HTR-8/SVneo (cell line): ENCODE results near the gene ACACA.
A peak's percentile ranks its signal among the peaks of the same experiment; 100 is the strongest.

Experiments
- DNase-seq: peaks from one replicate; pipeline ENCODE4 v3.0.0; 2011; ENCODE audit warnings: low spot score, mixed read lengths; ENCODE audit not compliant: insufficient read length
- FAIRE-seq: peaks from 2 replicates; lab custom pipeline; 2011; peaks lifted over from hg19 to GRCh38; lab: Jason Lieb, UNC

ACACA gene

GRCh38 chr17:37059493-37059892, 347.1 kb downstream of the ACACA start:
- DNase-seq (no peak), FAIRE-seq (no peak)

DNA sequence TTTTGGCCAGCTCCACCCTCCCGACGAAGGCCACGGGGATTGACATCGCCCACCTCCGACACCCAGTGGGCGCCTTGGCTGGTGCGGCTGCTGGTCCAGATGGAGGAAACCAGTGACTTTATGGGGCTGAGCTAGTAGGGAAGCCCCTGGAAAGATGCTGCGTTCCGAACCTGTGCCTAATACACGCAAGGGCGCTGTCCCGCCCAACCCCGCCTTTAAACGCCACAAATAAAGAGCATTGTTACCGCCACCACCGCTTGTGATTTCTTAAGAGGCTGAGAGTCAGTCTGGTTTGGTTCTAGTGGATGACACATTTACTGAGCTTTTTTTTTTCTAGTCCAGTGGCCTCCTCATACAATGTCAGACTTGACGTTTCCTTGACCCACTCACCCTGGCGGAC, 350.0 kb downstream of the ACACA start:
- DNase-seq (no peak), FAIRE-seq (no peak)

GRCh38 chr17:37054894-37055293, 351.7 kb downstream of the ACACA start:
- DNase-seq (no peak), FAIRE-seq (no peak)

DNA sequence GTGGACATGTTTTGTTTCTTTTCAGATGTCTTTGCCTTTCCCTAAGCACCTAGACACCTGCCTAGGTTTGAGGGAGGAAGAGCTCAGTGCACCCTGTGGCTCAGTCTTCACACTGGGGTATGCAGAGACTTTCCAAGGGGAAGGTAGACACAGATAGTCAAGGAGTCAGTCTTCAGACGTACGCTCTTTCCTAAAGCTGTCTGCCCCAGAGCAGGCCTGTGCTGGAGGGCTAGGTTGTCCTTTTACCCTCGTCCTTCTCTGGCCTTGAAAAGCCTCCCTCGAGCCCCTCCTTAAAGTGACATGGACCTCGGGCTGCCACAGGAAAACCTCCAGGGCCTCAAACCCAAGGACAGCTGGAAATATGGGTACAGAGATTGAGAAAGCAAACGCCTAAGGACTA, 354.2 kb downstream of the ACACA start:
- DNase-seq (no peak), FAIRE-seq (no peak)

DNA sequence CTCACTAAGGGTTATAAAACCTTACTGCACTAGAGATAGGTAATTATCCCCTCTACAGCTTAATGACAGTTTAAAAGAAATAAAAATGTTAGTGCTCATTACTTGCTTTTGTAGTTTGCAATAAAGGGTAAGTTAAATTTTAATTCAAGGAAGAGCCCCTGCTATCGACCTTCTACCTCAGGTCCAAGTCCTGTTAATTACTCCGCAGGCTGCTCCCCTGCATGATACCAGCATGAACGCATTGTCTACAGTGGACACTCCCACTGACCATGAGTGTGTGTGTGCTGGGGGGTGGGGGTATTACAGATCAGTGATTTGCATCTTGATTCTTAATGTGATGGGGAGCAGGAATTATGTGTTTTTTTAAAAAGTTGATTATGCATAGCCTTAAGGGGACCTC, 354.8 kb downstream of the ACACA start:
- DNase-seq (no peak), FAIRE-seq (no peak)

DNA sequence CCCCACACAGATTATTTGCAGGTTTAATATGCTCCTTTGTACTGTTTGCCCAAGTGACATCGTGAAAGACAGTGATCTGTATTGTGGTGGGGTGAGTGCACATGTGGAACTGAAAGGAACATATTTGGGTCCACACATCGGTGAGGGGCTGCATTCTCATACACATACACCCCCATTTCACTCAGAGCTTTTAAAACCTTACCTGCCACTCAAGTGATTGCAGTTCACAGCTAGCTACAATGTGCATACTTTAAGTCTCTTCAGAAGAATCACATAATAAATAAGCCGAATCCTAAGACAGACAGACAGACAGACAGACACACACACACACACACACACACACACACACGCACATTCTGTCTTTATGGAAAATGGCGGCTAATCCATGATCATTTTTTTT, 355.3 kb downstream of the ACACA start:
- DNase-seq, result no peak

GRCh38 chr17:37050920-37051319, 355.7 kb downstream of the ACACA start:
- FAIRE-seq, result no peak
- DNase-seq, result no peak

More for the DNA sequence above, 355.3 kb downstream of the ACACA start:
- no peak for FAIRE-seq

DNA sequence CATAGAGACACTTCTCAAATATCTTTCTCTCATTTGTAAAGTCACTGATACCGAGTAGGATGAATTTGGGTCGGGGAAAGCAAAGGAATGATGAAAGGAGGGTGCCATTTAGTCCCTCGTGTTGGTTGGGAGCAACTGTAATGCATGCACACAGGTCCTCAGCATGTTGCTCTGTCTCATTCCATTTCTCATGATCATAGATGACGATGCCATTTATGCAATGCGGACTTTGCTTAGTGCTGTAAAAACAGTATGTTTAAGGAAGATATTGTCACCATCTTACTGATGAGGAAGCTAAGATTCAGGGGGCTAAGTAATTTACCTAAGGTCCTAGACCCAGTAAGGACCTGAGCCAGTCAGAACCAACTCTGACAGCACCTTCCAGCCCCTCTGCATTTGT, 357.8 kb downstream of the ACACA start:
- DNase-seq (no peak), FAIRE-seq (no peak)

DNA sequence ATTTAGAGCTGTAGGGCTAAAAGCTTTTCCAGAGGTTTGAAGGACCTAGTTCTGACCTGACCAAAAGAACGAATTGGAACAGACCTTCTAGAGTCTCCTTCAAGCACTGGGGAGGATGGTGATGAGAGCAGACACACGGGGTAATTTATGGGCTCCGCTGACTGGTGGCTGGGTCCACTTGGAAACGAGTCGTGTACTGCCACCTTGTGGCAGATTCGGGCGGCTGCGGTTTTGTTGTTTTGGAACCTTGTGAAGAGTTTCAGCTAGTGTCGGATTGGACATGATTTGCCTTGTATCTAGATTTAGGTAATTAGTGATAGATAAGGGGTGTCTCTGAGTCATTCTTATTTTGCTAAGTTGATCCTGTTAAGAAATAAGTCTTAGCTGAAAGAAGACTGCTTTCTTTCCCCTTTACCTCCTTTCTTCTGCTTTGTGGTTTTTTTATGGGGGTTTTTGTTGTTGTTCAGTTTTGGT, 359.0 kb downstream of the ACACA start:
- DNase-seq, result peak; percentile 86
- FAIRE-seq, result no peak

DNA sequence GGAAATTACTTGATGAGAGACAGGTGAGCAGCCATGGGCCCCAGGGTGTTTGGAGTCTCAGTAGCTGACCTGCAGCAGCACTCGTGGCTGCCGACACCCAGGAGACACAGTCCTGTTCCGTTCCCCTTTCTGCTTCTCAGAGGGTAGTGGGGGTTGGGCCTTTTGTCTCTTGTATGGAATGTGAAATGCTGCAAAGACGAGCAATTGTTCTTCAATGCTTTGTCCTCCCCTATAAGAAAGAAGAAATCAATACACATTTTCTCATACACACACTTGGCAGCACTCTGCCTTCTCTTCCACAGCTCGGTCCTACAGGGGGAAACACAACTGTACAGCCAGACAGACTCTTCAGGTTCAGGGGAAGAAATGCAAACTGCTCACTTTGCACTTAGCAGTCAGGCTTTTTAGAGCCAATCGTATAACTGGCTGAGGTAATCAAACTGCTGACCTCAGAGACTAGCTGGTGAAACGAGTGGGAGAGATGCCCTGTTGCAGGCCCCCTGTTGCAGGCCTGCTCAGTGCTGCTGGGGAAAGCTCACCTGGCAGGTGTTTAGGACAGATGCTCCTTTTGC, 361.2 kb downstream of the ACACA start:
- FAIRE-seq (no peak), DNase-seq (no peak)

DNA sequence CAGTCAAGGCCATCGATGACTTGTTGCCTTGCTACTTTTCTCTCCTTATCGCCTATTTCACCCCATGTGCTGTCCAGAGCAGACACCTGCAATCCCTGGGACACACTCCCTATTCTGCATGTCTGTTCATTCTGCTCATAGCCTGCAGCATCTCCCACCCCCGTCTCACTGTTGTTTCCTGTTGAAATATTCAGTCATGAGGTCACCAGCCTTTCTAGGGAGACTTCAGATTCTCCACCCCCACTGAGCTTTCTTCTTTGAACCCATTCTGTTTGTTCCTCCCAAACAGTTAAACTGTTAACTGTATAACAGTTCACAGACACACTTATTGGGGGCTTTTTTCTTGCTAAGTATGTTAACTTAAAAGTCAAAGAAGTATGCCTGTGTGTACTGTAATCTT, 363.4 kb downstream of the ACACA start:
- DNase-seq (no peak), FAIRE-seq (no peak)

GRCh38 chr17:37041932-37042331, 364.7 kb downstream of the ACACA start:
- FAIRE-seq (no peak), DNase-seq (no peak)

DNA sequence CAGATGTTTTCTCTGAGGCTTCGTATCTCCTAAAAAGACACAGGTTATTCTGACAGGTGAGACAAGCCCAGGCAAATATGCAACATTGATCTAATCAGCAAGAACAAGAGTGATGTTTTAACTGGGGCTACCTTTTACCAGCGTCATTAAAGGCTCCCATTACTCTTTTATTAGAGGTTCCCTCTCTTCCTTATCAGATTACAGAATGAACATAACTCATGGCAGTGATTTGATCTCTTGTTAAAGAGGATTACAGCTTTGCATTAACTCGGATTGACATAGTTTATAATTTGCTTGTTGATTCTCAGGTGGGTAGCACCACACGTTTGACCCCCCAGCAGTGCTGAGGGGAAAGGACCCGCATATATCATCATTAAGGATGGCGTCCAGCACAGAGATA, 367.4 kb downstream of the ACACA start:
- FAIRE-seq (no peak), DNase-seq (no peak)

GRCh38 chr17:37037590-37038155, 369.0 kb downstream of the ACACA start:
- DNase-seq (no peak), FAIRE-seq (no peak)
